NT2/D1 (cell line): ENCODE measurements around the gene POLR2J2.
"Not testable (repeated sequence)": the region's sequence is repeated elsewhere in the genome, so short reads cannot be mapped to it uniquely, and the experiment has no call there.

Experiments used
- DNase-seq: peaks from one replicate; pipeline ENCODE4 v3.0.0-alpha.2; 2011; ENCODE audit warnings: low read depth, low spot score
- H3K27me3 ChIP-seq: 2 replicates; pipeline ENCODE4 v1.6.0; 2011; ENCODE audit warnings: mild to moderate bottlenecking; ENCODE audit not compliant: insufficient read length, insufficient read depth
- H3K36me3 ChIP-seq: 2 replicates; pipeline ENCODE4 v1.6.1; 2011; ENCODE audit warnings: mild to moderate bottlenecking, low read length, mixed read lengths; ENCODE audit not compliant: insufficient read depth, insufficient read length
- H3K4me1 ChIP-seq: 2 replicates; pipeline ENCODE4 v1.5.1; 2011; ENCODE audit not compliant: insufficient read depth, insufficient read length
- H3K4me3 ChIP-seq: 2 replicates; pipeline ENCODE4 v1.5.1; 2011; ENCODE audit warnings: low read depth; ENCODE audit not compliant: insufficient read length
- H3K9ac ChIP-seq: 2 replicates; pipeline ENCODE4 v1.6.0; 2011; ENCODE audit warnings: low read depth; ENCODE audit not compliant: insufficient read length
- H3K9me3 ChIP-seq: 2 replicates; pipeline ENCODE4 v1.5.1; 2011; ENCODE audit warnings: mild to moderate bottlenecking, low read length; ENCODE audit not compliant: insufficient read depth

The POLR2J2 gene

GRCh38 chr7:102694008-102694407 is 22.5 kb upstream of the POLR2J2 start:
- H3K4me1 ChIP-seq, H3K27me3 ChIP-seq, H3K9ac ChIP-seq, H3K9me3 ChIP-seq, H3K4me3 ChIP-seq, H3K36me3 ChIP-seq, DNase-seq: not testable (repeated sequence)

- not testable (repeated sequence) for H3K4me3 ChIP-seq, H3K9me3 ChIP-seq, H3K36me3 ChIP-seq, H3K27me3 ChIP-seq, H3K9ac ChIP-seq, DNase-seq, H3K4me1 ChIP-seq
Observed at GRCh38 chr7:102690602-102691001, 19.1 kb upstream of the POLR2J2 start.

- H3K36me3 ChIP-seq, H3K4me1 ChIP-seq, DNase-seq, H3K27me3 ChIP-seq, H3K9me3 ChIP-seq, H3K9ac ChIP-seq, H3K4me3 ChIP-seq: not testable (repeated sequence)
Observed at GRCh38 chr7:102689436-102690282, 18.2 kb upstream of the POLR2J2 start.

DNA sequence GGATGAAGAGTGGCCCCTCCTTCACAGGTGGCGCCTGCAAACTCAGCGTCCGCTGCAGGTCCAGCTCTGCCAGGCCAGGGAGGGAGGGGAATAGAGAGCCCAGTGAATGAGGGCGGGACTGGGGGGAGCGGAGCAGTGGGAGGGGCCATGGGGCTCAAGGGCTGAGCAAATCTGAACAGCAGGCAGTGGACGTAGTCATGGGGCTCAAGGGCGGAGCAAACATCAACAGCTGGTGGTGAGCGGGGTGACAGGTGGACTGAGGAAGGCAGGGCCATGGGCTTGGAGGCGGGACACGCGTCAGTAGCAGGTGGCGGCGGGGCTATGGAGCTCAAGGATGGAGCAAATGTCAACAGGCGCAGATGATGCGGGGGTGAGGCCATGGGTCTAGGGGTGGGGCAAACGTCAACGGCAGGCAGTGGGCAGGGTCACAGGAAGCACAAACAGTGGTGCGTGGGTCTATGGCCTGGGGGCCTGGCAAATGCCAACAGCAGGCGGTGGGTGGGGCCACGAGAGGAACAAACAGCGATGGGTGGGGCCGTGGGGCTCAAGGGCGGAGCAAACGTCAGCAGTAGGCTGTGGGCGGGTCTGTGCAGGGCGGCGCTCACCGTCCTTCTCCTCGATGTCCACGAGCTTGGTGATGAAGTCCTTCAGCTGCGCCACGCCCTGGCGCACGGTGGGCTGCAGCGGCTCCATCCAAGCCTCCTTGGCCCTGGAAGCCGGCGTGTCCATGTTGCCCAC is 17.0 kb upstream of the POLR2J2 start:
- not testable (repeated sequence) for H3K9ac ChIP-seq, H3K4me3 ChIP-seq, H3K36me3 ChIP-seq, H3K4me1 ChIP-seq, H3K27me3 ChIP-seq, DNase-seq, H3K9me3 ChIP-seq

- H3K9me3 ChIP-seq, H3K36me3 ChIP-seq, DNase-seq, H3K4me1 ChIP-seq, H3K9ac ChIP-seq, H3K4me3 ChIP-seq, H3K27me3 ChIP-seq: not testable (repeated sequence)
Observed at GRCh38 chr7:102682560-102682959, 11.1 kb upstream of the POLR2J2 start.

DNA sequence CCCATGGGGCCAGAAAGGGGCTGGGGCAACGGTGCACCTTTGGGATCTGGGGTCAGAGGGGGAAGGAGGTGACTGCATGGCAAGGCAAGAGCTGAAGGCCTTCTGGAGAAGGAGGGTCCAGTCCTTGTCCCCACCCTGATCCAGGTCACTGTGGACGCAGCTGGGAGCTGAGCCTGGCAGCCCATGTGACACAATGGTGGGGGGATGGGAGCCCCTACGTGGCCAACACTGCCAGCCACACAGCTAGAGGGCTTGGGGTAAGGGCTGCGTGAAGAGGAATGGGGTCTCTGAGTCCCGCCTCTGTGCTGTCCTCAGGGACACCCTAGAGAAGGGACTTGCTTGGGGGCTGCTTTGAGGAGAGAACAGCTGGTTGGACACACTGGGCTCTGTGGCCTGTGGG is 9.3 kb upstream of the POLR2J2 start:
- H3K36me3 ChIP-seq, H3K27me3 ChIP-seq, H3K4me3 ChIP-seq, DNase-seq, H3K9ac ChIP-seq, H3K9me3 ChIP-seq, H3K4me1 ChIP-seq: not testable (repeated sequence)

DNA sequence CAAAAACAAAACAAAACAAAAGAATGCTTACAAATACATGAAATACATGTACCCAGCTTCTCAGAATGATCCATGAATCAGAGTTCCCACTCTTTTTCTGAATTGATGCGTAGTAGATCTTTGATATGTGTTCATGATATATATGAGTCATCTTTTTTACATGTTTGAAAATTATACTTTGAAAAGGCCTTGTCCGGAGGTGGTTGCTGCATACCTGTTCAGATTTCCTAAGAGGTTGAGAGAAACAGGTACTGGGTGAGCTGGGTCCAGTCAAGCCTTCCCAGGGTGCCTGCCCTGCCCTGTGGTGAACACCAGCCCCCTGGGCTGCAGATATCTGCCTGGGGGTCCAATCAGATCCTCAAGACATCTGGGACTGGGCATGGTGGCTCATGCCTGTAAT is 4.1 kb upstream of the POLR2J2 start:
- not testable (repeated sequence) for H3K4me1 ChIP-seq, DNase-seq

GRCh38 chr7:102673447-102674067 is 2.1 kb upstream of the POLR2J2 start:
- not testable (repeated sequence) for H3K27me3 ChIP-seq, H3K4me3 ChIP-seq, H3K9me3 ChIP-seq, DNase-seq, H3K9ac ChIP-seq, H3K4me1 ChIP-seq, H3K36me3 ChIP-seq

More for the DNA sequence above, 4.1 kb upstream of the POLR2J2 start:
- H3K4me3 ChIP-seq, H3K9me3 ChIP-seq, H3K36me3 ChIP-seq, H3K27me3 ChIP-seq, H3K9ac ChIP-seq: not testable (repeated sequence)

DNA sequence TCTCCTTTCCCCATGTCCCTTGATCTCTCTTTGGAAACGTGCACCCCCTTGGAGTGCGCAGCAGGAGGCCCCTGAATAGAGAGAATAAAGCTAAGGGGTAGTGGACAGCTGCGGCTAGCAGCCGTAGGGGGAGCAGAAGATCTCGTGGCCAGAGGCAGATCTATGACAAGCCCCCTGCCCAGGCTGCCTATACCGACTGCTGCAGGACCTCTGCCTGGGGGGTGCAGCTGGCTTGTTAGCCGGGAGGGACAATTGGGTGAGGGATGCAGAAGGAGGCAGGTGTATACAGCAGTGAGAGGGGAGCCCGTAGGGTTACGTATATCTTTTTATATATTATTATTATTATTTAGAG is 469 bp upstream of the POLR2J2 start:
- not testable (repeated sequence) for H3K4me1 ChIP-seq, H3K9ac ChIP-seq, H3K4me3 ChIP-seq, H3K27me3 ChIP-seq, DNase-seq, H3K9me3 ChIP-seq, H3K36me3 ChIP-seq

DNA sequence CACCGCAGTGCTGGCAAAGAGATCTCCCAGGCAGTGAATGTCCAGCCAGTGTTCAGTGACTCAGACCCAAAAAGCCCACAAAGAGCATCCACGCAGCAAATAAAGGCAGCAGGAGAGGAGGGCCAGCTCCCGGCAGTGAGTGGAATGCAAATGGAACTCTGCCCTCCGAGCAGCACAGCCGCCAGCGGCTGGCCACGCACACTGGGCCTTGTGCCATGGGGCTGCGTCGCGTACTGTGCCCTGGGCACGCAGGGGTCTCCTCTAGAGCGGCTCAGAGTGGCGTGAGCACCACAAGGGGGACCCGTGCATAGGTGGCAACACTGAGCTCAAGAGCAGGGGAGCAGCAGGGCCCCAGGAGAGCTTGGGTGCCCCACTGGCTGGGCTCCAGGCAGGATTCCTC is 3.9 kb downstream of the POLR2J2 start:
- not testable (repeated sequence) for H3K4me1 ChIP-seq

DNA sequence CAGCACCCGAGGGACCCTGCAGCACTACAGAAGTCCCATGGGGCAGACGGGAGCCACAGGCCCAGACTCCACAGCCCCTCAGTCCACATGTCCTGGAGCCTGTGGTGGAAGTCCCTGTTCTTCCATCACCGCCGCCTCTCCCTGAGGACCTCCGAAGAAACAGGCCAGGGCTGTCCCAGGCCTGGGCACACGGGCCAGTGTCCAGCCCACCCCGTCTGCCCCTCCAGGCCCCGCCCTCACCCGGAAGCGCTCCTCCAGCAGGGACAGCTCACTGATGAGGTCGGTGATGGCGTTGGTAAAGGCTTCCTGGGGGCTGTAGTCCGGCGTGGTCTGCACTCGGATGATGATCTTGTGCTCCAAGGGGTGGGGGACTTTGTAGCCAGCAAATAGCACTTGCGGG is 4.6 kb downstream of the POLR2J2 start:
- not testable (repeated sequence) for H3K4me1 ChIP-seq, DNase-seq, H3K9me3 ChIP-seq, H3K4me3 ChIP-seq, H3K9ac ChIP-seq, H3K27me3 ChIP-seq, H3K36me3 ChIP-seq

More for the DNA sequence above, 3.9 kb downstream of the POLR2J2 start:
- not testable (repeated sequence) for DNase-seq, H3K27me3 ChIP-seq, H3K9ac ChIP-seq, H3K36me3 ChIP-seq, H3K9me3 ChIP-seq, H3K4me3 ChIP-seq

GRCh38 chr7:102664765-102665164 is 6.7 kb downstream of the POLR2J2 start:
- not testable (repeated sequence) for H3K4me1 ChIP-seq, DNase-seq, H3K9ac ChIP-seq, H3K4me3 ChIP-seq, H3K36me3 ChIP-seq, H3K27me3 ChIP-seq, H3K9me3 ChIP-seq
